Stimulated activated CD4-positive, alpha-beta T cell treated with anti-CD3 and anti-CD28 coated beads, Interleukin-15, amount 100 ng/mL, for 48 hours (primary cell): ENCODE measurements around the gene ATP6V1B1.

Experiments
- DNase-seq, 2 donors: peaks; one replicate each; pipeline ENCODE4 v3.0.0-alpha.2; 2020; ENCODE audit warnings: low read depth in 2 of 2

The ATP6V1B1 gene

DNA sequence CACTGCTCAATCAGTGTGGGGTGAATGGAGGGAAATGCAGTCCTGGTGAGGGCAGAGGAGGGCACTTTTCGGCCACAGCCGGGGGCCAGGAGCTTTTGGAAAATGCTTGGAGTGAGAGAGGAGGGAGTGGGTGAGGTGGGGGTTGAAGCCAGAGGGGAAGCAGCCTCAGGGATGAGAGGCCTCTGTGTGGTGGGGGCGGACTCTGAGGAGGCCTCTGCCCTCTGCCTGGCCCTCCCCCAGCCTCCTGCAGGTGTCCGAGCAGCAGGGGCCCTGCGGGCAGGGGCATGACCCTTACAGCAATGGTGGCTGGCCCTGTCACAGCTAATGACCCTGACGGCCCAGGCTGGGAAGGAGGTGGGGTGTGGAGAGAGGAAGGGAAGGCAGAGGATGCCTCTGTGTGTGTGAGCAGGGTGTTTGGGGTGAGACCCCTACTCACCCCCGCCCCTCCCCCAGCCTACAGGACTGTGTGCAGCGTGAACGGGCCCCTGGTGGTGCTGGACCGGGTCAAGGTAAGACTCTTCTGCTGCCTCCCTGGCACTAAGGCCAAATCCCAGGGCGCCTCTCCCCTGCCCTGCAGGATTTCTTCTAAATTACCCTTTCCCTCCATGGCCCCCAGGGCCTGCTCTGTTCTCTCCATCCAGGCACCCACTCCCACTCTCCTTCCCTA lies 7.6 kb downstream of the ATP6V1B1 start:
- DNase-seq: no peak

GRCh38 chr2:70944111-70944690 lies 8.5 kb downstream of the ATP6V1B1 start:
- DNase-seq: no peak

- peak in 1 of 2 donors; percentile 49 for DNase-seq
Observed at GRCh38 chr2:70946832-70947442, 11.2 kb downstream of the ATP6V1B1 start.

DNA sequence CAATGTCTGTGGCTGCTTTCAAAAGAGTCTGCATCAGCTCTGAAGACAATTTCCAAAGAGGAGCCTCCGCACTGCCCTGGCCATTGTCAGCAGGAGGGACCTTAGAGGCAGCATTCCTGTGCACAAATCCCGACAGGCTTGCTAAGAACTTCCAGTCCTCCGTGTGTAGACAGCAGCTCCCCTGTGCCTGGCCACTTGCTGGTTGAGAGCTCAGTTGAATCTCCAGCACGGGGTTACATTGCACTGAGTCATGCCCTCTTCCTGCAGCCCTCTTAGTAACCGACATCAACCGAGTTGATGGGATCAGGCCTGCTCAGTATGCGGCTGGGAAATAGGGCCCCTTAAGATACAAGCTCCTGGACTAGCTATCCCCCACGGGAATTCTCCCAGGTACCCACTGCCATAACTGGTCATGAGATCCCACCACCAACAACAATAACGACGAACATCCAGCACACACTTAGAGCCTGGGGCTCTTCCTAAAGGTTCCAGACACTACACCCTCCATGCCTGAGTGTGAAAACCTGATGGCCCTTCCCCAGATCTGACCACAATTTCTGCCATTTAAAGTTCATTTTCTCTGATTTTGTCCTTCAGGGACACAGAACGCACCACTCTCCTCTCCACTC lies 12.0 kb downstream of the ATP6V1B1 start:
- DNase-seq: no peak

DNA sequence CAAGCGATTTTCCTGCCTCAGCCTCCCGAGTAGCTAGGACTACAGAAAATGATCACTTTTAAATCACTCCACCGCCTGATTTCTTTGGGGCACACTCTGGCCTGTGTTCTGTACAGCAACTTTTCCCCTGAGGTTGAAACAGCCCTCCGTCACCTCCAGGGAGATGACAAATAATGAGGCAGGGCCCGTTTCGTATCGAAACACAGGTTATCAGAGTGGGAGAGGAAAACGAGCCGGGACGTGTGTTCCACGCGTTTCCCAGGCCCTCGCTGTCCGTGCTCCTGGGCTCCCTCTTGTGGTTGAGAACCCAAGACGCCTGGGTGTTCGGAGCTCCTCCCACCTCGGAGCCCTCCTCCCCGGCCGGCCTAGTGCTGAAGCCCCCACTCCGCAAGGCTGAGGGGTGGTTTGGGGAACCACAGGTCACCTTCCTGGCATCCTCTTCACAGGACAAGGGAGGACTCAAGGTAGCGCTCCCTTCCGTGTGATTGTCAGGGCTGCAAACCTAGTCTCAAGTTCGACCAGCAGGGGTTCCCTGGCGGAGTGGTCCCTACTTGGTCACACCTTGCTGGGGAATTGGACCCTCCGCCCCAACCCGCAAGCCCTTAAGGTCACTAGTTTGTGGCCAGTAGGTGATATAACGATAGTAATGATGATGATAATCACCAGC lies 12.8 kb downstream of the ATP6V1B1 start:
- DNase-seq: peak; percentile 57 to 76

- no peak for DNase-seq
Observed at GRCh38 chr2:70949086-70949485, 13.4 kb downstream of the ATP6V1B1 start.

DNA sequence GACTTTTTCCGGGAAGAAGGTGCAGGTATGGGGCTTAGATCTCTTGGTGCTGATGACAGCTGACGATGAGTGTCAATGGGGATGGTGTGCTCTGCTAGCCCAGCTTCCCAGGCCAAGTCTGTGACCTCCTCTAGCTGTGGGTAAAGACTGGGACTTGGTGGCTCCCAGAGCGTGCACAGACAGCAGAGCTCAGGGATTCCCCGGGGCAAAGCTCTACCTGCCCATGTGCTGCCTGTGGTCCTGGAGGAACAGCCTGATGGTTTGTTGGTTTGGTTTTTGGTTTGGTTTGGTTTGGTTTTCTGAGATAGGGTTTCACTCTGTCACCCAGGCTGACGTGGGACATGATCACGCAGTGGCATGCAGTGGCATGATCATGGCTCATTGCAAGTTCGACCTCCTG lies 19.2 kb downstream of the ATP6V1B1 start:
- DNase-seq: no peak

DNA sequence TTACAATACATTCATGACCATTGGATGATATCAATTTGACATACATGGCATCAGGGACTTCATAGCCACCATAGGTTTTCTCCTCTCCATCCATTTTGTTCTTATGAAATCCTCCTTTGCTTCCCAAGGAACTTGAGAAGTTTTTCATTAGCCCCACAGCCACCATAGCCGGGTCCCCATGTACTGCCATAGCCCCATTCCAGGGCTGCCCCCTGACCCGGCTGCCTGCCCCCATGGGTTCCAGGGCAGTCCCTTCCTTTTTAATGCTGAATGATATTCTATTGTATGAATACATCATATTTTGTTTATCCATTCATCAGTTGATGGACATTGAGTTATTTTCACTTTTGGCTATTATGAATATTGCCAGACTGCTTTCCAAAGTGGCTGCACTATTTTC lies 20.4 kb downstream of the ATP6V1B1 start:
- no peak for DNase-seq

GRCh38 chr2:70957798-70958197 lies 22.1 kb downstream of the ATP6V1B1 start:
- DNase-seq: no peak

DNA sequence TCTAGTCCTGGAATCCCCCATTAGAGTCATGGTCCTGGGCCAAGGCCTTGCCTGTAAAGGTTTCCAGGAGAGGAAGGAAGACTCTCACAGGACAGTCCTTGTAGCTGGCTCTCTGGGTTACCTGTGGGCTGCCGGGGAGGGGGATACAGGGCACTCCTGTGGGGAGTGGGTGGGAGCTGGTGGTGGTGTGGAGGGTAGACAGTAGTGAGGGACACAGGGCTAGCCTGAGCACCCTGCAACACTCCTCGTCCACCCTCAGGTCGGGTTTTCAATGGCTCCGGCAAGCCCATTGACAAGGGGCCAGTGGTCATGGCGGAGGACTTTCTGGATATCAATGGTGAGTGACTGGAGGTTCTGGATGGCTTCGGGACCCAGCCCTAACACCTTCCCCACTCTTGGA lies 23.1 kb downstream of the ATP6V1B1 start:
- DNase-seq: no peak

GRCh38 chr2:70959271-70959761 lies 23.6 kb downstream of the ATP6V1B1 start:
- no peak for DNase-seq

GRCh38 chr2:70959851-70960832 lies 24.4 kb downstream of the ATP6V1B1 start:
- no peak for DNase-seq

DNA sequence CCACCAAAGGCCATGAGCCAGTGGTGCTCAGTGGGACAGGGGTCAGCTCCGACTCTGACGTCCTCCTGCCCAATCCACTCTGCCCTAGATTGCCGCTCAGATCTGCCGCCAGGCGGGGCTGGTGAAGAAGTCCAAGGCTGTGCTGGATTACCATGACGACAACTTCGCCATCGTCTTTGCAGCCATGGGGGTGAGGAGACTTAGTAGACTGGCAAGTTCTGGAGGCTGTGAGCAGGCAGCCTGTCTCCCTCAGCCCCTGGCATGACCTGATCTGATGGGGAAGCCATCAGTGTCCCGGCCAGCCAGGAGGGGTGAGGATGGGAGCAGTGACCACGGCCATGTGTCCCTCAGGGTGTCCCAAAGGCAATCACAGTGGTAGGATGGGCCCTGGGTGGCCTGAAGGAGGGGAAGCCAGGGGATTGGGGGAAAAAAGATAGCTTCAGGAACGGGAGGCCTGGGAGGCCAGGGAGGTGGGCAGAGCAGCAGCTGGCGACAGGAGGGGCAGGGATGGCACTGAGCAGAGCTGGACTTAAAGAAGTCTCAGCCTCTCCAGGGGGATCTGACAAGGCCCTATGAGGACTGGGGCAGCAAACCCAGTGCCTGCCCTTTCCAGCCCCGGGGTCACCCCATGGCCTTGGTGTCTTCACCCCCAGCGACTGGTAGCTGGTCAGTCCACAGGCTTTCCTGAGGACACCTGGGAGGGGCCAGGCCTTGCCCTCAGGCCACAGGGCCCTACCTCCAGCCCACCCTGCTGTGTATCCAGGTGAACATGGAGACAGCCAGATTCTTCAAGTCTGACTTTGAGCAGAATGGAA lies 25.3 kb downstream of the ATP6V1B1 start:
- DNase-seq: no peak

GRCh38 chr2:70961648-70961994 lies 25.9 kb downstream of the ATP6V1B1 start:
- DNase-seq: no peak

- no peak for DNase-seq
Observed at GRCh38 chr2:70962211-70962884, 26.6 kb downstream of the ATP6V1B1 start.

DNA sequence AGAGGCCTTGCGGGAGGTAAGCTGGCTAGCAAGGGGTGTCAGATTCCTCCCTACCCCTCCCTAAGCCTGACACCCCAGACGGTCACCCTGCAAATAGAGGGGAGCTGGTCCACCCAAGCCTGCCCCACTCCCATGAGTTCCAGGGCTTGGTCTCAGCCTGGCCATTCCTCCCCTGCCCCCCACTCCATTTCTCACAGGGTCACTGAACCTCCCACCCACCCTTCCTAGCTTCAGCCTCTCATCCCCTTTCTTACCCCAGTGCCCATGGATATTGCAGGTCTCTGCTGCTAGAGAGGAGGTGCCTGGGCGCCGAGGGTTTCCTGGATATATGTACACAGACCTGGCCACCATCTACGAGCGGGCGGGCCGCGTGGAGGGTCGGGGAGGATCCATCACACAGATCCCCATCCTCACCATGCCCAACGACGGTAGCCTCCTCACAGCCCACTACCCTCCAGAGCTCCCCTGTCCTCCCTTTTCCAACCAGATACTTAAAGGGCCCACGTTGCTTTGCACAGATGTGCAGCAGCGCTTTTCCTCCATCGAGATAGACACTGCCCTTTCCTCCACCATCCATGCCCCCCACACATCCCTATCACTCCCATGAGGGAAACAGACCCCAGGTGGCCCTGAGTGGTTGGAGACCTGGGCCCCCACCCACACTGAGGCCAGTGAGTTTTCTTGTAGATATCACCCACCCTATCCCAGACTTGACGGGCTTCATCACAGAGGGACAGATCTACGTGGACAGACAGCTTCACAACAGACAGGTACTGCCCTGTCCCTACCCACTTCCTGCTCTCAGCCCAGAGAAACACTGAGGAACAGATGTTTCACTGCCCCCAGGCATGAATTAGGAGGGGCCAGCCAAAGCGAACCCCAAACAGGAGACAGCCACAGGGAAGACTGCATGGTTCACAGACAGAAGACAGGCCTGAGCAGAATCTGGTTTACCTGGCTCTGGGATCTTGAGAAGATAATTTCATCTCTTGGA lies 27.5 kb downstream of the ATP6V1B1 start:
- no peak for DNase-seq

GRCh38 chr2:70964133-70964532 lies 28.4 kb downstream of the ATP6V1B1 start:
- DNase-seq: no peak
